ENCODE data around the gene GIT2.

DNA sequence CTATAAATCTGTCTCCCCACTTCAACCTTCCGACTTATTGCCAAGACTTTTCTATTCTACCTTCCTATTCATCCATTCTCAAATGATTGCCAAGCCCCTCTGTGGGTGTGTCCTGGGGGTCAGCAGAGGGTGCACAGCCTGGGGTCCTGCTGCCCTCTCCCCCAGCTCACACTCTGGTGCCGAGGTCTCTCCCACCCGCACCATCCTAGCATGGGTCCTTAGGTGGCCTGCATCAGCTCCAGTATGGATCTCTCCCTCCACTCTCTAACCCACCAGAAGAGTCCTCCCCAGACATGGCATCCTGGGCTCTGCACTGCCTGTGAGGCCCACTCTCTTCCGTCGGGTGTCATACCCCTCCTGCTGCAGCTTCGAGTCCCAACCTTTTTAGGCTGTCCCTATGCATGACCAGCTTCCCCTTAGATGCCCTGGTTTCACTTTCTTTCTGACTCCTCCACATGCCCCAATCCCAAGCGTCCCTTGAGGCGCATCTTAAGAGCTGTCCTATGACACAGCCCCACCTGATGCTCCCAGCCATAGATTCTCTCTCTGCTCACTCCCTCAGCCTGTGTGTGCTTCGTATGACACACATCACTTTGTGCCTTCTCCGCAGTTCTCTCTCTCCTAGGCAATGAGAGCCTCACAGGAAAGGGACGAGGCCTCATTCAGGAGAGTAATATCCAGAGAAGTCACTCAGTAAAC is 43.9 kb downstream of the GIT2 start:
- TF ChIP-seq EZH2 (IDR thresholded peaks at IDR 0.05) (no peak), POLR2AphosphoS5 (IDR thresholded peaks at IDR 0.05; ENCODE audit: borderline replicate concordance, low read depth, low read length) (no peak)
